Upper lobe of left lung (tissue), 4 donors: ENCODE results near the gene OR2T11.

Experiments
- POLR2A ChIP-seq, 4 donors: fragments of 450-650 bp; IDR thresholded peaks; one replicate each; pipeline ENCODE4 v1.5.1; 2016 to 2017; ENCODE audit warnings: antibody characterized with exemption in 4 of 4, mild to moderate bottlenecking in 2 of 4
- POLR2AphosphoS5 ChIP-seq, 2 donors: sonication (generic); formaldehyde crosslinking; IDR thresholded peaks; one replicate each; pipeline ENCODE4 v1.5.1; 2017; ENCODE audit warnings: antibody characterized with exemption in 2 of 2

DNA sequence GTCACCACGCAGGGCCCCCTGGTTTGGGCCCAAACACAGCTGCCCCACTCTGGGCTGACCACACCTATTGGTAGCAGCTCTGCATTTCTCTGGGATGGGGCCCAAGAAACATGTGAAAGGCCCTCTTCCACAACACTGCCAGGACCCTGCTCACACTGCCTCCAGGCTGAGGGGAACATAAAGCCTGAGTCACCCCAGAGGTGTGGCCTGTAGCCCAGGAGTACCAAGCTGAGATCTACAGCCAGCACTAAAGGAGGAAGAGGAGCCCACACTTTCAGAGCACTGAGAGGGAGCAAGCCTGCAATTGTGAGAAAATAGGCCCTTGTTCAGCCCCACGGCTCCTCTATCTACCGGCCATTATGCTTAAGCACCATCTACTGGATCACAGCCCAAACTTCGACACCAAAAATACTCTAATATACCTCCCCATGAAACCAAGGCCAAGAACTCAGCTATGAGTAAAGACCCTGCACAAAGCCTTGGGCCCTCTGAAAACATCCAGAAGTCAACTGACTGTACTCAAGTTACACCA is 22.9 kb downstream of the OR2T11 start:
- no peak for TF ChIP-seq POLR2A (IDR thresholded peaks at IDR 0.05)
- TF ChIP-seq POLR2AphosphoS5 (IDR thresholded peaks at IDR 0.05) = no peak
